MM.1S (cell line): Measurements from ENCODE around the gene PLS1.

ENCODE experiments used
- EZH2 ChIP-seq: fragments of 300-600 bp; sonication (generic); optimal IDR thresholded peaks from 2 replicates; pipeline ENCODE3; 2017; ENCODE audit warnings: low read depth, mild to moderate bottlenecking, antibody characterized with exemption, low read length, mixed read lengths
- EZH2phosphoT487 ChIP-seq: fragments of 300-600 bp; sonication (generic); IDR thresholded peaks from 2 replicates; pipeline ENCODE4 v1.6.1; 2018; ENCODE audit warnings: antibody characterized with exemption, low read length

DNA sequence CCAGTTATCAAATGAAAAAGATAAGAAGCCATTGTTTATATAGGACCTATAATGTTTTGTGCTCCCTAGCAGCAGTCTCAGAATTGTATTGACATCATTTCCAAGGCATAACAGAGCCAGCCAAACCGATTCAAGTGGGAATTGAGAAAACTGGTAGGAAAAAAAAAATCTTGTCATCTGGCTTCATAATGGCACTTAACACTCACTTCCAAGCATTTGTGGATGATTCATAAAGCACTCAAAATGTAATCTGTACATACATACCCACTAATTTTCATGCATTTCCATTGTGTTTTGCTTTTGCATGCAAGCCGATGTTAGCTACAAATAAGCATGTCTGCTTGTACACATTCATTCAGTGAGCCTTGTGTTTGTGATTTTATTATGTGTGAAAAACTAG lies 109.0 kb downstream of the PLS1 start:
- TF ChIP-seq EZH2 (no peak), EZH2phosphoT487 (no peak)
